Suprapubic skin (tissue), 3 donors: Measurements from ENCODE around the gene APOBEC3A.

ENCODE experiments used
- CTCF ChIP-seq, 2 donors: fragments of 200-600 bp in 1 of 2; fragments of 450-650 bp in 1 of 2; sonication (generic) in 1 of 2; IDR thresholded peaks; one replicate each; pipeline ENCODE4 v1.5.1; 2016 to 2019; ENCODE audit warnings: antibody characterized with exemption in 2 of 2, mild to moderate bottlenecking in 1 of 2, moderate library complexity in 1 of 2
- EP300 ChIP-seq: sonication (generic); formaldehyde crosslinking; IDR thresholded peaks from one replicate; pipeline ENCODE4 v1.6.1; 2017; ENCODE audit warnings: antibody characterized with exemption
- POLR2A ChIP-seq, 2 donors: fragments of 450-650 bp; IDR thresholded peaks; one replicate each; pipeline ENCODE4 v1.6.1; 2017; ENCODE audit warnings: antibody characterized with exemption in 2 of 2, mild to moderate bottlenecking in 2 of 2, moderate library complexity in 2 of 2

- TF ChIP-seq POLR2A (IDR thresholded peaks at IDR 0.05), result no peak
- no peak for TF ChIP-seq CTCF (IDR thresholded peaks at IDR 0.05)
- no peak for TF ChIP-seq EP300
These were observed 9.9 kb upstream of the APOBEC3A start for GRCh38 chr22:38947321-38948140.
